HCT116 (cell line): ENCODE results near the gene RBM33. TPM values are rescaled to one million over a fixed set of nuclear protein-coding genes. Genes with fewer than 3 reads are reported as not detected.

Experiments used
- ATAC-seq: fragments of 200-7000 bp; cut with Tn5 transposase; 2 replicates; pipeline ENCODE4 v1.9.1; 2020; ENCODE audit warnings: mild to moderate bottlenecking, moderate library complexity
- BruUV-seq: library from RNA; stranded (reverse); fragments of 400-500 nt; replicated peaks from 2 replicates; lab custom pipeline; 2021; lab: Mats Ljungman, UMichigan
- CTCF ChIA-PET: fragments of 300-600 bp; sonication (Branson Sonifier 250); formaldehyde crosslinking; loops from one replicate; lab custom pipeline; 2021; ENCODE audit warnings: antibody characterized with exemption; lab: Charles Lee
- POLR2A ChIA-PET: fragments of 300-600, 350-600 bp; sonication (Branson Sonifier 250); formaldehyde crosslinking; loops from one replicate; lab custom pipeline; 2021; ENCODE audit warnings: antibody characterized with exemption; lab: Charles Lee
- RAD21 ChIA-PET, 2 experiments: fragments of 300-600 bp; sonication (Branson Sonifier 250); formaldehyde crosslinking; loops; one replicate each; lab custom pipeline; 2023; ENCODE audit warnings: low total read pairs in 2 of 2; ENCODE audit not compliant: uncharacterized antibody in 2 of 2, unreplicated experiment in 2 of 2, low non-redundant PET in 1 of 2; lab: Charles Lee
- DNase-seq: peaks from one replicate; pipeline ENCODE4 v3.0.0-alpha.2; 2010; ENCODE audit warnings: low read depth, low spot score
- H2AFZ ChIP-seq: fragments of 200-600 bp; shearing (Covaris generic), sonication (generic); 2 replicates; pipeline ENCODE4 v1.6.1; 2017; ENCODE audit warnings: low read depth, mixed run types, mixed read lengths, antibody characterized with exemption, low read length; ENCODE audit not compliant: poor library complexity, severe bottlenecking
- H3K27ac ChIP-seq: 2 replicates; pipeline ENCODE4 v1.5.1; 2012; ENCODE audit warnings: low read depth, low read length
- H3K27me3 ChIP-seq: fragments of 200-600 bp; sonication (generic); 2 replicates; pipeline ENCODE4 v1.6.1; 2016; ENCODE audit warnings: mixed run types, low read length, mixed read lengths; ENCODE audit not compliant: insufficient read depth
- H3K36me3 ChIP-seq, 2 experiments: fragments of 200-500 bp in 1 of 2; fragments of 200-600 bp in 1 of 2; sonication (Bioruptor generic) in 1 of 2; sonication (generic) in 1 of 2; 2 replicates each; pipeline versions ENCODE4 v1.5.1 to v1.6.1; 2014 to 2016; ENCODE audit warnings: low read length in 2 of 2, inconsistent platforms in 1 of 2, mixed read lengths in 1 of 2, mixed run types in 1 of 2; ENCODE audit not compliant: insufficient read depth in 2 of 2, control insufficient read depth in 1 of 2
- H3K4me1 ChIP-seq, 2 experiments: fragments of 200-600 bp in 1 of 2; sonication (generic) in 1 of 2; 2 replicates each; pipeline versions ENCODE4 v1.5.1 to v1.6.1; 2012 to 2017; ENCODE audit warnings: low read length in 2 of 2, inconsistent platforms in 1 of 2, mild to moderate bottlenecking in 1 of 2, mixed read lengths in 1 of 2, mixed run types in 1 of 2, moderate library complexity in 1 of 2; ENCODE audit not compliant: insufficient read depth in 2 of 2, control insufficient read depth in 1 of 2
- H3K4me2 ChIP-seq: fragments of 200-600 bp; sonication (generic); 2 replicates; pipeline ENCODE4 v1.6.1; 2017; ENCODE audit warnings: mixed run types, low read length, mixed read lengths
- H3K4me3 ChIP-seq, 2 experiments: fragments of 200-600 bp in 1 of 2; sonication (generic) in 1 of 2; replicated peaks in 1 of 2; 2 replicates each; pipeline ENCODE4 v1.5.1; 2011 to 2016; ENCODE audit warnings: low read length in 2 of 2, control low read depth in 1 of 2, low read depth in 1 of 2, mild to moderate bottlenecking in 1 of 2, mixed read lengths in 1 of 2, mixed run types in 1 of 2
- H3K79me2 ChIP-seq: fragments of 200-600 bp; sonication (generic); 2 replicates; pipeline ENCODE4 v1.6.1; 2017; ENCODE audit warnings: mild to moderate bottlenecking, mixed run types, low read length, moderate library complexity, mixed read lengths; ENCODE audit not compliant: insufficient read depth
- H3K9ac ChIP-seq: fragments of 200-600 bp; sonication (generic); 2 replicates; pipeline ENCODE4 v1.6.1; 2016; ENCODE audit warnings: low read length, mixed read lengths
- H3K9me2 ChIP-seq: fragments of 200-600 bp; sonication (generic), shearing (Covaris generic); 2 replicates; pipeline ENCODE4 v1.6.1; 2017; ENCODE audit warnings: mixed run types, mild to moderate bottlenecking, moderate library complexity; ENCODE audit not compliant: insufficient read depth
- H3K9me3 ChIP-seq, 2 experiments: fragments of 200-500 bp in 1 of 2; fragments of 200-600 bp in 1 of 2; sonication (Bioruptor generic) in 1 of 2; sonication (generic) in 1 of 2; 2 replicates each; pipeline ENCODE4 v1.6.1; 2014 to 2017; ENCODE audit warnings: low read length in 2 of 2, mixed read lengths in 2 of 2, inconsistent platforms in 1 of 2, low read depth in 1 of 2, mild to moderate bottlenecking in 1 of 2, mixed run types in 1 of 2, moderate library complexity in 1 of 2; ENCODE audit not compliant: control insufficient read depth in 1 of 2, insufficient read depth in 1 of 2
- H4K20me1 ChIP-seq: fragments of 200-600 bp; sonication (generic), shearing (Covaris generic); 2 replicates; pipeline ENCODE4 v1.6.1; 2017; ENCODE audit warnings: mixed run types, mild to moderate bottlenecking, moderate library complexity; ENCODE audit not compliant: insufficient read depth
- ATF3 ChIP-seq: IDR thresholded peaks from 2 replicates; pipeline ENCODE4 v1.6.1; 2012
- CEBPB ChIP-seq: IDR thresholded peaks from 2 replicates; pipeline ENCODE4 v1.6.1; 2012; ENCODE audit warnings: low read depth
- MAX ChIP-seq: IDR thresholded peaks from 2 replicates; pipeline ENCODE4 v1.6.1; 2012
- POLR2A ChIP-seq: IDR thresholded peaks from 2 replicates; pipeline ENCODE4 v1.7.0; 2011; ENCODE audit warnings: borderline replicate concordance; ENCODE audit not compliant: insufficient read depth, insufficient read length; ENCODE audit errors: extremely low read depth
- POLR2AphosphoS5 ChIP-seq: IDR thresholded peaks from 2 replicates; pipeline ENCODE4 v1.6.1; 2011; ENCODE audit warnings: mild to moderate bottlenecking, low read depth, low read length, moderate library complexity
- RAD21 ChIP-seq: IDR thresholded peaks from 2 replicates; pipeline ENCODE4 v1.6.1; 2012; ENCODE audit warnings: low read depth, mild to moderate bottlenecking
- SIN3A ChIP-seq: IDR thresholded peaks from 2 replicates; pipeline ENCODE4 v1.6.1; 2012; ENCODE audit warnings: low read depth
- TCF7L2 ChIP-seq: IDR thresholded peaks from 2 replicates; pipeline ENCODE4 v1.7.0; 2011; ENCODE audit warnings: borderline replicate concordance, inconsistent platforms; ENCODE audit not compliant: insufficient read depth, insufficient read length; ENCODE audit errors: extremely low read depth
- ZNF274 ChIP-seq: fragments of 200-500 bp; sonication (Bioruptor generic); IDR thresholded peaks from 2 replicates; pipeline ENCODE4 v1.6.1; 2014; ENCODE audit warnings: mild to moderate bottlenecking, low read depth, low read length, inconsistent platforms
- intact Hi-C: fragments of 100-400 bp; cut with micrococcal nuclease; formaldehyde crosslinking; loops from 2 replicates; pipeline ENCODE4 v1.10.0; 2022
- total RNA-seq: library from RNA; stranded (reverse); gene quantifications from one replicate; pipeline ENCODE4 v1.2.1, GENCODE V29; 2021; ENCODE audit not compliant: unreplicated experiment
- TF ChIP-seq, protein P1 (sequence below), 3 experiments: fragments of 200-600 bp in 1 of 3; sonication (generic) in 1 of 3; IDR thresholded peaks in 2 of 3; conservative IDR thresholded peaks in 1 of 3; 2 replicates each; pipeline ENCODE4 v1.5.1; 2012 to 2017; ENCODE audit warnings: low read depth in 2 of 3, low read length in 2 of 3, antibody characterized with exemption in 1 of 3, borderline replicate concordance in 1 of 3, control low read depth in 1 of 3, mild to moderate bottlenecking in 1 of 3, mixed read lengths in 1 of 3, mixed run types in 1 of 3, moderate library complexity in 1 of 3; ENCODE audit not compliant: insufficient read depth in 1 of 3

Gene RBM33
- total RNA-seq, 1 experiment from 2014 or later: 64.3 TPM

GRCh38 chr7:155683714-155684113, 39.3 kb downstream of the RBM33 start:
- Histone ChIP-seq H3K79me2 (peaks cover 77% of the 10 kb centered on the region), H2AFZ (no peak overlapping the region), H3K4me1 (no peaks in the 10 kb centered on the region), H3K27me3 (no peaks in the 10 kb centered on the region), H3K27ac (no peak overlapping the region), H3K4me2 (no peak overlapping the region), H3K9ac (no peak overlapping the region), H3K9me3 (no peaks in the 10 kb centered on the region), H3K9me2 (no peaks in the 10 kb centered on the region), H3K36me3 (peaks cover 8 to 17% of the 10 kb centered on the region in 2 experiments), H3K4me3 (no peak overlapping the region), H4K20me1 (no peaks in the 10 kb centered on the region)
- ChIA-PET CTCF (no interaction called here), POLR2A (no interaction called here), RAD21 (no interaction called here)
- DNase-seq (no peak), ATAC-seq (no peak)
- TF ChIP-seq, protein P1, sequence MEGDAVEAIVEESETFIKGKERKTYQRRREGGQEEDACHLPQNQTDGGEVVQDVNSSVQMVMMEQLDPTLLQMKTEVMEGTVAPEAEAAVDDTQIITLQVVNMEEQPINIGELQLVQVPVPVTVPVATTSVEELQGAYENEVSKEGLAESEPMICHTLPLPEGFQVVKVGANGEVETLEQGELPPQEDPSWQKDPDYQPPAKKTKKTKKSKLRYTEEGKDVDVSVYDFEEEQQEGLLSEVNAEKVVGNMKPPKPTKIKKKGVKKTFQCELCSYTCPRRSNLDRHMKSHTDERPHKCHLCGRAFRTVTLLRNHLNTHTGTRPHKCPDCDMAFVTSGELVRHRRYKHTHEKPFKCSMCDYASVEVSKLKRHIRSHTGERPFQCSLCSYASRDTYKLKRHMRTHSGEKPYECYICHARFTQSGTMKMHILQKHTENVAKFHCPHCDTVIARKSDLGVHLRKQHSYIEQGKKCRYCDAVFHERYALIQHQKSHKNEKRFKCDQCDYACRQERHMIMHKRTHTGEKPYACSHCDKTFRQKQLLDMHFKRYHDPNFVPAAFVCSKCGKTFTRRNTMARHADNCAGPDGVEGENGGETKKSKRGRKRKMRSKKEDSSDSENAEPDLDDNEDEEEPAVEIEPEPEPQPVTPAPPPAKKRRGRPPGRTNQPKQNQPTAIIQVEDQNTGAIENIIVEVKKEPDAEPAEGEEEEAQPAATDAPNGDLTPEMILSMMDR (IDR thresholded peaks at IDR 0.05 in 2 of 3, conservative IDR thresholded peaks at IDR 0.05 in 1 of 3; ENCODE audit: borderline replicate concordance in 1 of 3, insufficient read depth in 1 of 3, low read depth in 2 of 3, low read length in 2 of 3): no peak
- TF ChIP-seq POLR2A (no peak), MAX (no peak), TCF7L2 (no peak), ZNF274 (no peak), RAD21 (no peak), SIN3A (no peak), CEBPB (no peak), ATF3 (no peak), POLR2AphosphoS5 (no peak)
- intact Hi-C loops: no loop called here
- BruUV-seq: no TSS peak
